Dermis microvascular lymphatic vessel endothelial cell (primary cell): Measurements from ENCODE around the gene FGB. TPM values are rescaled to one million over a fixed set of nuclear protein-coding genes. Genes with fewer than 3 reads are reported as not detected.
"Not testable (repeated sequence)": the region's sequence is repeated elsewhere in the genome, so short reads cannot be mapped to it uniquely, and the experiment has no call there.

ENCODE experiments used
- DNase-seq, 2 donors: peaks; one replicate each; pipeline versions ENCODE4 v3.0.0 to v3.0.0-alpha.2; 2010; ENCODE audit warnings: low read depth in 2 of 2
- total RNA-seq: library from RNA; depleted of rRNA; stranded (reverse); fragments of >200 nt; gene quantifications from 2 replicates; pipeline ENCODE4 v1.2.1, GENCODE V29; 2014

The FGB gene
- total RNA-seq, 1 donor from 2014 or later: not detected

- DNase-seq: no peak
These were observed 33.0 kb downstream of the FGB start for GRCh38 chr4:154595807-154596206.

GRCh38 chr4:154597281-154597680 lies 34.5 kb downstream of the FGB start:
- DNase-seq: not testable (repeated sequence)

- DNase-seq: no peak
These were observed 35.3 kb downstream of the FGB start for GRCh38 chr4:154597798-154598774.

GRCh38 chr4:154602404-154603020 lies 39.7 kb downstream of the FGB start:
- DNase-seq: no peak

GRCh38 chr4:154603033-154603943 lies 40.5 kb downstream of the FGB start:
- DNase-seq: no peak

GRCh38 chr4:154604696-154605200 lies 41.9 kb downstream of the FGB start:
- no peak for DNase-seq

GRCh38 chr4:154606728-154607723 lies 44.2 kb downstream of the FGB start:
- no peak for DNase-seq

- DNase-seq: no peak
These were observed 45.8 kb downstream of the FGB start for GRCh38 chr4:154608361-154609252.

GRCh38 chr4:154609532-154609931 lies 46.7 kb downstream of the FGB start:
- no peak for DNase-seq

- no peak for DNase-seq
These were observed 47.8 kb downstream of the FGB start for GRCh38 chr4:154610582-154610981.

- DNase-seq: no peak
These were observed 49.0 kb downstream of the FGB start for GRCh38 chr4:154611833-154612232.

GRCh38 chr4:154612472-154613414 lies 49.9 kb downstream of the FGB start, which contains the start of gene FGG:
Gene FGG (minus strand): TSS chr4:154612656. CDS start chr4:154612609, 47 bp downstream.
- DNase-seq: no peak

GRCh38 chr4:154614306-154614705 lies 51.5 kb downstream of the FGB start:
- DNase-seq: no peak

GRCh38 chr4:154615211-154615610 lies 52.4 kb downstream of the FGB start:
- DNase-seq: no peak

GRCh38 chr4:154616287-154616686 lies 53.5 kb downstream of the FGB start:
- no peak for DNase-seq

GRCh38 chr4:154616731-154617130 lies 53.9 kb downstream of the FGB start:
- DNase-seq: no peak

- DNase-seq: no peak
These were observed 55.1 kb downstream of the FGB start for GRCh38 chr4:154617820-154618317.
